WTC11 (cell line): ENCODE results near the gene WDR72. TPM values are rescaled to one million over a fixed set of nuclear protein-coding genes. Genes with fewer than 3 reads are reported as not detected.

Source experiments
- ATAC-seq: fragments of 200-7000 bp; cut with Tn5 transposase; 2 replicates; pipeline ENCODE4 v1.10.0; 2021; ENCODE audit warnings: mild to moderate bottlenecking, moderate library complexity
- CTCF ChIA-PET: fragments of 300-600 bp; sonication (Branson Sonifier 250); formaldehyde crosslinking; loops from one replicate; lab custom pipeline; 2021; ENCODE audit warnings: antibody characterized with exemption; lab: Charles Lee
- POLR2A ChIA-PET: fragments of 350-600 bp; sonication (Branson Sonifier 250); formaldehyde crosslinking; loops from one replicate; lab custom pipeline; 2021; ENCODE audit warnings: antibody characterized with exemption; lab: Charles Lee
- DNase-seq: peaks from one replicate; pipeline ENCODE4 v3.0.0; 2021; ENCODE audit warnings: low spot score
- H3K27ac Mint-ChIP-seq: 2 replicates; pipeline ENCODE4 v1.8.0; 2021; ENCODE audit warnings: mixed read lengths
- H3K27me3 Mint-ChIP-seq: 2 replicates; pipeline ENCODE4 v1.8.0; 2021; ENCODE audit warnings: low read depth, mild to moderate bottlenecking, moderate library complexity, mixed read lengths
- H3K36me3 Mint-ChIP-seq: 2 replicates; pipeline ENCODE4 v1.8.0; 2021; ENCODE audit warnings: mixed read lengths
- H3K4me1 Mint-ChIP-seq: 2 replicates; pipeline ENCODE4 v1.8.0; 2022; ENCODE audit warnings: mixed read lengths
- H3K4me3 Mint-ChIP-seq: 2 replicates; pipeline ENCODE4 v1.8.0; 2021; ENCODE audit warnings: mild to moderate bottlenecking, moderate library complexity, mixed read lengths
- H3K9me3 Mint-ChIP-seq: 2 replicates; pipeline ENCODE4 v1.8.0; 2021; ENCODE audit warnings: mixed read lengths
- ATF1 ChIP-seq: sonication (generic); formaldehyde crosslinking; IDR thresholded peaks from 2 replicates; pipeline ENCODE4 v1.8.1; 2023; ENCODE audit warnings: mild to moderate bottlenecking, moderate library complexity, missing genetic modification reagents
- CBFB ChIP-seq: sonication (generic); formaldehyde crosslinking; IDR thresholded peaks from 2 replicates; pipeline ENCODE4 v1.8.1; 2022; ENCODE audit warnings: mild to moderate bottlenecking, low read depth, missing genetic modification reagents
- ESRRA ChIP-seq: sonication (generic); formaldehyde crosslinking; IDR thresholded peaks from 2 replicates; pipeline ENCODE4 v1.8.1; 2022; ENCODE audit warnings: mild to moderate bottlenecking, missing genetic modification reagents, borderline replicate concordance
- FOXK1 ChIP-seq: sonication (generic); formaldehyde crosslinking; IDR thresholded peaks from 2 replicates; pipeline ENCODE4 v1.8.0; 2022; ENCODE audit warnings: mild to moderate bottlenecking, moderate library complexity, missing genetic modification reagents
- FOXP4 ChIP-seq: sonication (generic); formaldehyde crosslinking; IDR thresholded peaks from 2 replicates; pipeline ENCODE4 v1.8.0; 2022; ENCODE audit warnings: mild to moderate bottlenecking, missing genetic modification reagents
- IRF1 ChIP-seq: sonication (generic); formaldehyde crosslinking; IDR thresholded peaks from 2 replicates; pipeline ENCODE4 v1.8.0; 2023; ENCODE audit warnings: missing genetic modification reagents
- IRF2 ChIP-seq: sonication (generic); formaldehyde crosslinking; IDR thresholded peaks from 2 replicates; pipeline ENCODE4 v1.8.0; 2022; ENCODE audit warnings: low read depth, missing genetic modification reagents, borderline replicate concordance
- JUN ChIP-seq: sonication (generic); formaldehyde crosslinking; IDR thresholded peaks from 2 replicates; pipeline ENCODE4 v1.8.0; 2023; ENCODE audit warnings: mild to moderate bottlenecking, missing genetic modification reagents
- NR1H2 ChIP-seq: sonication (generic); formaldehyde crosslinking; IDR thresholded peaks from 2 replicates; pipeline ENCODE4 v1.9.0; 2021; ENCODE audit warnings: mild to moderate bottlenecking, moderate library complexity, missing genetic modification reagents
- RORB ChIP-seq: fragments of 250-450 bp; sonication (Bioruptor Pico); IDR thresholded peaks from 2 replicates; pipeline ENCODE4 v1.9.0; 2021; ENCODE audit warnings: mild to moderate bottlenecking
- ZNF121 ChIP-seq: sonication (generic); formaldehyde crosslinking; IDR thresholded peaks from 2 replicates; pipeline ENCODE4 v1.8.0; 2023; ENCODE audit warnings: missing genetic modification reagents
- ZNF512 ChIP-seq: sonication (generic); formaldehyde crosslinking; IDR thresholded peaks from 2 replicates; pipeline ENCODE4 v1.8.1; 2022; ENCODE audit warnings: missing genetic modification reagents, borderline replicate concordance
- total RNA-seq: library from RNA; stranded (reverse); gene quantifications from 3 replicates; pipeline ENCODE4 v1.2.3, GENCODE V29; 2021
- TF ChIP-seq, protein P1 (sequence below): sonication (generic); formaldehyde crosslinking; IDR thresholded peaks from 2 replicates; pipeline ENCODE4 v1.8.0; 2023; ENCODE audit warnings: missing genetic modification reagents, mild to moderate bottlenecking, borderline replicate concordance
- TF ChIP-seq, protein P2 (sequence below): fragments of 250-450 bp; sonication (Bioruptor Pico); IDR thresholded peaks from 2 replicates; pipeline ENCODE4 v1.9.0; 2021; ENCODE audit warnings: mild to moderate bottlenecking, borderline replicate concordance
- TF ChIP-seq, protein P3 (sequence below): sonication (generic); formaldehyde crosslinking; IDR thresholded peaks from 2 replicates; pipeline ENCODE4 v1.8.0; 2023; ENCODE audit warnings: mild to moderate bottlenecking, missing genetic modification reagents

WDR72 gene
- total RNA-seq, 1 experiment from 2014 or later: 8.6 TPM

- CTCF ChIA-PET: no interaction called here
- Mint-ChIP-seq H3K27me3 (no peaks in the 10 kb centered on the region), H3K9me3 (no peaks in the 10 kb centered on the region), H3K27ac (no peak overlapping the region), H3K4me3 (no peak overlapping the region), H3K4me1 (no peaks in the 10 kb centered on the region), H3K36me3 (no peaks in the 10 kb centered on the region)
- TF ChIP-seq ZNF121 (CRISPR knock-in tag) (no peak), RORB (CRISPR knock-in tag) (no peak), NR1H2 (no peak), FOXP4 (CRISPR knock-in tag) (no peak), ESRRA (no peak), IRF2 (CRISPR knock-in tag) (no peak)
- TF ChIP-seq, protein P1, sequence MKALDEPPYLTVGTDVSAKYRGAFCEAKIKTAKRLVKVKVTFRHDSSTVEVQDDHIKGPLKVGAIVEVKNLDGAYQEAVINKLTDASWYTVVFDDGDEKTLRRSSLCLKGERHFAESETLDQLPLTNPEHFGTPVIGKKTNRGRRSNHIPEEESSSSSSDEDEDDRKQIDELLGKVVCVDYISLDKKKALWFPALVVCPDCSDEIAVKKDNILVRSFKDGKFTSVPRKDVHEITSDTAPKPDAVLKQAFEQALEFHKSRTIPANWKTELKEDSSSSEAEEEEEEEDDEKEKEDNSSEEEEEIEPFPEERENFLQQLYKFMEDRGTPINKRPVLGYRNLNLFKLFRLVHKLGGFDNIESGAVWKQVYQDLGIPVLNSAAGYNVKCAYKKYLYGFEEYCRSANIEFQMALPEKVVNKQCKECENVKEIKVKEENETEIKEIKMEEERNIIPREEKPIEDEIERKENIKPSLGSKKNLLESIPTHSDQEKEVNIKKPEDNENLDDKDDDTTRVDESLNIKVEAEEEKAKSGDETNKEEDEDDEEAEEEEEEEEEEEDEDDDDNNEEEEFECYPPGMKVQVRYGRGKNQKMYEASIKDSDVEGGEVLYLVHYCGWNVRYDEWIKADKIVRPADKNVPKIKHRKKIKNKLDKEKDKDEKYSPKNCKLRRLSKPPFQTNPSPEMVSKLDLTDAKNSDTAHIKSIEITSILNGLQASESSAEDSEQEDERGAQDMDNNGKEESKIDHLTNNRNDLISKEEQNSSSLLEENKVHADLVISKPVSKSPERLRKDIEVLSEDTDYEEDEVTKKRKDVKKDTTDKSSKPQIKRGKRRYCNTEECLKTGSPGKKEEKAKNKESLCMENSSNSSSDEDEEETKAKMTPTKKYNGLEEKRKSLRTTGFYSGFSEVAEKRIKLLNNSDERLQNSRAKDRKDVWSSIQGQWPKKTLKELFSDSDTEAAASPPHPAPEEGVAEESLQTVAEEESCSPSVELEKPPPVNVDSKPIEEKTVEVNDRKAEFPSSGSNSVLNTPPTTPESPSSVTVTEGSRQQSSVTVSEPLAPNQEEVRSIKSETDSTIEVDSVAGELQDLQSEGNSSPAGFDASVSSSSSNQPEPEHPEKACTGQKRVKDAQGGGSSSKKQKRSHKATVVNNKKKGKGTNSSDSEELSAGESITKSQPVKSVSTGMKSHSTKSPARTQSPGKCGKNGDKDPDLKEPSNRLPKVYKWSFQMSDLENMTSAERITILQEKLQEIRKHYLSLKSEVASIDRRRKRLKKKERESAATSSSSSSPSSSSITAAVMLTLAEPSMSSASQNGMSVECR: no peak
- TF ChIP-seq, protein P2, sequence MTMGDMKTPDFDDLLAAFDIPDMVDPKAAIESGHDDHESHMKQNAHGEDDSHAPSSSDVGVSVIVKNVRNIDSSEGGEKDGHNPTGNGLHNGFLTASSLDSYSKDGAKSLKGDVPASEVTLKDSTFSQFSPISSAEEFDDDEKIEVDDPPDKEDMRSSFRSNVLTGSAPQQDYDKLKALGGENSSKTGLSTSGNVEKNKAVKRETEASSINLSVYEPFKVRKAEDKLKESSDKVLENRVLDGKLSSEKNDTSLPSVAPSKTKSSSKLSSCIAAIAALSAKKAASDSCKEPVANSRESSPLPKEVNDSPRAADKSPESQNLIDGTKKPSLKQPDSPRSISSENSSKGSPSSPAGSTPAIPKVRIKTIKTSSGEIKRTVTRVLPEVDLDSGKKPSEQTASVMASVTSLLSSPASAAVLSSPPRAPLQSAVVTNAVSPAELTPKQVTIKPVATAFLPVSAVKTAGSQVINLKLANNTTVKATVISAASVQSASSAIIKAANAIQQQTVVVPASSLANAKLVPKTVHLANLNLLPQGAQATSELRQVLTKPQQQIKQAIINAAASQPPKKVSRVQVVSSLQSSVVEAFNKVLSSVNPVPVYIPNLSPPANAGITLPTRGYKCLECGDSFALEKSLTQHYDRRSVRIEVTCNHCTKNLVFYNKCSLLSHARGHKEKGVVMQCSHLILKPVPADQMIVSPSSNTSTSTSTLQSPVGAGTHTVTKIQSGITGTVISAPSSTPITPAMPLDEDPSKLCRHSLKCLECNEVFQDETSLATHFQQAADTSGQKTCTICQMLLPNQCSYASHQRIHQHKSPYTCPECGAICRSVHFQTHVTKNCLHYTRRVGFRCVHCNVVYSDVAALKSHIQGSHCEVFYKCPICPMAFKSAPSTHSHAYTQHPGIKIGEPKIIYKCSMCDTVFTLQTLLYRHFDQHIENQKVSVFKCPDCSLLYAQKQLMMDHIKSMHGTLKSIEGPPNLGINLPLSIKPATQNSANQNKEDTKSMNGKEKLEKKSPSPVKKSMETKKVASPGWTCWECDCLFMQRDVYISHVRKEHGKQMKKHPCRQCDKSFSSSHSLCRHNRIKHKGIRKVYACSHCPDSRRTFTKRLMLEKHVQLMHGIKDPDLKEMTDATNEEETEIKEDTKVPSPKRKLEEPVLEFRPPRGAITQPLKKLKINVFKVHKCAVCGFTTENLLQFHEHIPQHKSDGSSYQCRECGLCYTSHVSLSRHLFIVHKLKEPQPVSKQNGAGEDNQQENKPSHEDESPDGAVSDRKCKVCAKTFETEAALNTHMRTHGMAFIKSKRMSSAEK: no peak
- POLR2A ChIA-PET: no interaction called here
- DNase-seq (no peak), ATAC-seq (no peak)
These were observed 38.0 kb downstream of the WDR72 start for GRCh38 chr15:53721334-53722087.

DNA sequence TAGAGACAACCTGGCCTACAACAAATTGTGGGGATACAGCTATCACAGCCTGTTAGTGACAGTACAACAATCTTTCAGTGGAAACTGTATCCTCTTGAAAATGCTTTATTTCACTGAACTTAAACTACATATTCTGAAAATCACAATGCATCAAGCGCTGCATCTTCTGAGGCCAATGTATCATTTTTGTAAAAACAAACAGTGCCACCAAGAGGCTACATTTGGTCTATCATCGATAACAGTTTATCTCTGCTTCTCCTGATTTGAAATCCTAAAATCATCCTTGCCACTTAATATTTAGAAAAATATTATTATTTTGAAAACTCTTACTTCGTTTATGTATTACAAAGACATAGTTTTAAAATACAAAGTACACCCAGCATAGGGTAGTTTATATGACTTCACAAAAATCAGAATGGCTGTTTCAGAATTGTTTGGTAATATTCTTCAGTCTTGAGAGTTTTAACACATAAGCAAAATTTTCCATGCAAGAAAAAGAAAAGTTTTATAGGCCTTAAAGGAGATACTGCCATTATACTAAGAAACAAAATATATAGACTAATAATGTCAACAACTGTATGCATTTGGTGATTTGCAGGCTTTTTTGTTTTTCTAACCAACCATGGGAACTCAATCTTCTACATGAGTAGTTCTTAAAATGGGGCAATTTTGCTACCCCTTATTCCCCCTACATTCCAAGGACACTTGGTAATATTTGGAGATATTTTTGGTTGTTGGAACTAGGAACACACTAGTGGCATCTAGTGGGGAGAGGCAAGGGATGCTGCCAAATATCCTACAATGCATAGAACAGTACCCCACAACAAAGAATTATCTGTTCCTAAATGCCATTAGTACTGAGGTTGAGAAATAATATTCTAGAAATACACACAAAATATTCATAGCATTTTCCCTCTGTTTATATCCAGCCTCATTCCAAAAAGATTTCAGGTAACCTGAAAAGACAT, 42.3 kb downstream of the WDR72 start:
- no peaks in the 10 kb centered on the region for H3K9me3 Mint-ChIP-seq
- TF ChIP-seq IRF1 (CRISPR knock-in tag) (no peak), RORB (CRISPR knock-in tag) (no peak), CBFB (CRISPR knock-in tag) (no peak), FOXK1 (no peak), ZNF512 (CRISPR knock-in tag) (no peak), ATF1 (CRISPR knock-in tag) (no peak), JUN (CRISPR knock-in tag) (no peak)
- TF ChIP-seq, protein P3, sequence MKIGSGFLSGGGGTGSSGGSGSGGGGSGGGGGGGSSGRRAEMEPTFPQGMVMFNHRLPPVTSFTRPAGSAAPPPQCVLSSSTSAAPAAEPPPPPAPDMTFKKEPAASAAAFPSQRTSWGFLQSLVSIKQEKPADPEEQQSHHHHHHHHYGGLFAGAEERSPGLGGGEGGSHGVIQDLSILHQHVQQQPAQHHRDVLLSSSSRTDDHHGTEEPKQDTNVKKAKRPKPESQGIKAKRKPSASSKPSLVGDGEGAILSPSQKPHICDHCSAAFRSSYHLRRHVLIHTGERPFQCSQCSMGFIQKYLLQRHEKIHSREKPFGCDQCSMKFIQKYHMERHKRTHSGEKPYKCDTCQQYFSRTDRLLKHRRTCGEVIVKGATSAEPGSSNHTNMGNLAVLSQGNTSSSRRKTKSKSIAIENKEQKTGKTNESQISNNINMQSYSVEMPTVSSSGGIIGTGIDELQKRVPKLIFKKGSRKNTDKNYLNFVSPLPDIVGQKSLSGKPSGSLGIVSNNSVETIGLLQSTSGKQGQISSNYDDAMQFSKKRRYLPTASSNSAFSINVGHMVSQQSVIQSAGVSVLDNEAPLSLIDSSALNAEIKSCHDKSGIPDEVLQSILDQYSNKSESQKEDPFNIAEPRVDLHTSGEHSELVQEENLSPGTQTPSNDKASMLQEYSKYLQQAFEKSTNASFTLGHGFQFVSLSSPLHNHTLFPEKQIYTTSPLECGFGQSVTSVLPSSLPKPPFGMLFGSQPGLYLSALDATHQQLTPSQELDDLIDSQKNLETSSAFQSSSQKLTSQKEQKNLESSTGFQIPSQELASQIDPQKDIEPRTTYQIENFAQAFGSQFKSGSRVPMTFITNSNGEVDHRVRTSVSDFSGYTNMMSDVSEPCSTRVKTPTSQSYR (CRISPR knock-in tag): no peak

More for the DNA sequence above, 42.3 kb downstream of the WDR72 start:
- CTCF ChIA-PET: interaction anchor here (0.6 kb wide), 1 partner anchor 333 kb away, joined by 3 read pairs; no protein-coding TSS in a partner anchor
- no peak for DNase-seq
- no peaks in the 10 kb centered on the region for H3K27me3 Mint-ChIP-seq
- H3K36me3 Mint-ChIP-seq: no peaks in the 10 kb centered on the region
- no peaks in the 10 kb centered on the region for H3K4me1 Mint-ChIP-seq
- no peak overlapping the region for H3K4me3 Mint-ChIP-seq
- no peak overlapping the region for H3K27ac Mint-ChIP-seq
- peak; percentile 39 for ATAC-seq
- POLR2A ChIA-PET: no interaction called here
